Activated T-helper 17 cell treated with anti-CD3 and anti-CD28 coated beads, Interleukin-2, amount 50 U/mL, for 72 hours (primary cell): ENCODE measurements around the gene ZNF30. TPM values are rescaled to one million over a fixed set of nuclear protein-coding genes. Genes with fewer than 3 reads are reported as not detected.
A peak's percentile ranks its signal among the peaks of the same experiment; 100 is the strongest.
"Not testable (repeated sequence)": the region's sequence is repeated elsewhere in the genome, so short reads cannot be mapped to it uniquely, and the experiment has no call there.

Experiments
- ATAC-seq: fragments of 150-1000 bp; cut with Tn5 transposase; replicated peaks from 2 replicates; pipeline ENCODE4 v1.10.0; 2021; ENCODE audit warnings: mild to moderate bottlenecking, moderate library complexity
- H3K27ac Mint-ChIP-seq: one replicate; pipeline ENCODE4 v1.8.0; 2022; ENCODE audit warnings: mixed read lengths
- H3K27me3 Mint-ChIP-seq: one replicate; pipeline ENCODE4 v1.8.0; 2022; ENCODE audit warnings: mixed read lengths
- H3K36me3 Mint-ChIP-seq: one replicate; pipeline ENCODE4 v1.8.0; 2022; ENCODE audit warnings: low read depth, mild to moderate bottlenecking, mixed read lengths
- H3K4me1 Mint-ChIP-seq: one replicate; pipeline ENCODE4 v1.8.0; 2022; ENCODE audit warnings: mixed read lengths
- H3K4me3 Mint-ChIP-seq: one replicate; pipeline ENCODE4 v1.8.0; 2022; ENCODE audit warnings: mild to moderate bottlenecking, mixed read lengths
- H3K9me3 Mint-ChIP-seq: one replicate; pipeline ENCODE4 v1.8.0; 2022; ENCODE audit warnings: mixed read lengths
- total RNA-seq, 2 donors: library from RNA; stranded (reverse); gene quantifications; one replicate each; pipeline ENCODE4 v1.2.3, GENCODE V29; 2022

The ZNF30 gene
- total RNA-seq, 2 donors from 2014 or later: 2.7 to 3.3 TPM

- Mint-ChIP-seq H3K9me3 (peaks cover 15% of the 10 kb centered on the region), H3K36me3 (peaks cover 26% of the 10 kb centered on the region), H3K4me1 (peaks cover 21% of the 10 kb centered on the region)
- not testable (repeated sequence) for ATAC-seq, H3K27ac Mint-ChIP-seq, H3K27me3 Mint-ChIP-seq, H3K4me3 Mint-ChIP-seq
Observed at GRCh38 chr19:34965505-34965904, 38.8 kb downstream of the ZNF30 start.

GRCh38 chr19:34967551-34967950 is 40.8 kb downstream of the ZNF30 start:
- Mint-ChIP-seq H3K4me1 (peaks cover 7% of the 10 kb centered on the region), H3K4me3 (no peak overlapping the region), H3K27me3 (no peaks in the 10 kb centered on the region), H3K27ac (no peak overlapping the region), H3K36me3 (peaks cover 8% of the 10 kb centered on the region), H3K9me3 (peaks cover 5% of the 10 kb centered on the region)
- ATAC-seq: no peak

- Mint-ChIP-seq H3K4me1 (peaks cover 2% of the 10 kb centered on the region), H3K9me3 (no peaks in the 10 kb centered on the region), H3K27ac (no peak overlapping the region), H3K36me3 (no peaks in the 10 kb centered on the region), H3K27me3 (no peaks in the 10 kb centered on the region), H3K4me3 (no peak overlapping the region)
- ATAC-seq: no peak
Observed at GRCh38 chr19:34969721-34970120, 43.0 kb downstream of the ZNF30 start.

- not testable (repeated sequence) for H3K27me3 Mint-ChIP-seq, H3K36me3 Mint-ChIP-seq, H3K9me3 Mint-ChIP-seq, H3K27ac Mint-ChIP-seq, ATAC-seq, H3K4me3 Mint-ChIP-seq, H3K4me1 Mint-ChIP-seq
Observed at GRCh38 chr19:34970185-34970780, 43.6 kb downstream of the ZNF30 start.

GRCh38 chr19:34972163-34972705 is 45.5 kb downstream of the ZNF30 start:
- no peaks in the 10 kb centered on the region for H3K36me3 Mint-ChIP-seq
- no peaks in the 10 kb centered on the region for H3K27me3 Mint-ChIP-seq
- no peak overlapping the region for H3K4me3 Mint-ChIP-seq
- H3K9me3 Mint-ChIP-seq: peaks cover 5% of the 10 kb centered on the region
- no peak for ATAC-seq
- no peak overlapping the region for H3K27ac Mint-ChIP-seq
- H3K4me1 Mint-ChIP-seq: peaks cover 13% of the 10 kb centered on the region

- no peaks in the 10 kb centered on the region for H3K27me3 Mint-ChIP-seq
- peak overlapping the region; percentile 65 for H3K4me3 Mint-ChIP-seq
- ATAC-seq: no peak
- H3K36me3 Mint-ChIP-seq: no peaks in the 10 kb centered on the region
- peak overlapping the region; percentile 0 for H3K27ac Mint-ChIP-seq
- peaks cover 5% of the 10 kb centered on the region for H3K9me3 Mint-ChIP-seq
- H3K4me1 Mint-ChIP-seq: peaks cover 13% of the 10 kb centered on the region
Observed at GRCh38 chr19:34974646-34975045, 47.9 kb downstream of the ZNF30 start.

- Mint-ChIP-seq H3K36me3 (no peaks in the 10 kb centered on the region), H3K4me3 (peak overlapping the region; percentile 65), H3K27ac (peak overlapping the region; percentile 0), H3K4me1 (peaks cover 13% of the 10 kb centered on the region), H3K9me3 (peaks cover 5% of the 10 kb centered on the region), H3K27me3 (no peaks in the 10 kb centered on the region)
- ATAC-seq: no peak
Observed at GRCh38 chr19:34975056-34975455, 48.4 kb downstream of the ZNF30 start.

GRCh38 chr19:34976611-34977010 is 49.9 kb downstream of the ZNF30 start:
- no peak for ATAC-seq
- no peak overlapping the region for H3K4me3 Mint-ChIP-seq
- no peaks in the 10 kb centered on the region for H3K36me3 Mint-ChIP-seq
- peaks cover 5% of the 10 kb centered on the region for H3K9me3 Mint-ChIP-seq
- H3K27me3 Mint-ChIP-seq: no peaks in the 10 kb centered on the region
- H3K4me1 Mint-ChIP-seq: peaks cover 13% of the 10 kb centered on the region
- peak overlapping the region; percentile 0 for H3K27ac Mint-ChIP-seq

GRCh38 chr19:34979819-34980640 is 53.3 kb downstream of the ZNF30 start:
- ATAC-seq: no peak
- Mint-ChIP-seq H3K9me3 (peaks cover 5% of the 10 kb centered on the region), H3K4me3 (no peak overlapping the region), H3K4me1 (peaks cover 8% of the 10 kb centered on the region), H3K27me3 (no peaks in the 10 kb centered on the region), H3K36me3 (no peaks in the 10 kb centered on the region), H3K27ac (no peak overlapping the region)

GRCh38 chr19:34982275-34982674 is 55.6 kb downstream of the ZNF30 start:
- Mint-ChIP-seq H3K4me3 (no peak overlapping the region), H3K27me3 (no peaks in the 10 kb centered on the region), H3K36me3 (no peaks in the 10 kb centered on the region), H3K27ac (no peak overlapping the region), H3K4me1 (peaks cover 11% of the 10 kb centered on the region), H3K9me3 (no peaks in the 10 kb centered on the region)
- no peak for ATAC-seq

- Mint-ChIP-seq H3K4me1 (peaks cover 15% of the 10 kb centered on the region), H3K27ac (no peak overlapping the region), H3K9me3 (no peaks in the 10 kb centered on the region), H3K27me3 (no peaks in the 10 kb centered on the region), H3K4me3 (no peak overlapping the region), H3K36me3 (no peaks in the 10 kb centered on the region)
- no peak for ATAC-seq
Observed at GRCh38 chr19:34983786-34984185, 57.1 kb downstream of the ZNF30 start.

GRCh38 chr19:34984287-34984686 is 57.6 kb downstream of the ZNF30 start:
- Mint-ChIP-seq H3K4me3 (no peak overlapping the region), H3K27ac (no peak overlapping the region), H3K4me1 (peaks cover 15% of the 10 kb centered on the region), H3K9me3 (no peaks in the 10 kb centered on the region), H3K36me3 (no peaks in the 10 kb centered on the region), H3K27me3 (no peaks in the 10 kb centered on the region)
- no peak for ATAC-seq

GRCh38 chr19:34985249-34986022 is 58.7 kb downstream of the ZNF30 start:
- H3K4me3 Mint-ChIP-seq: peak overlapping the region; percentile 75
- ATAC-seq: peak; percentile 36
- H3K27me3 Mint-ChIP-seq: no peaks in the 10 kb centered on the region
- peak overlapping the region; percentile 83 for H3K27ac Mint-ChIP-seq
- H3K36me3 Mint-ChIP-seq: peaks cover 2% of the 10 kb centered on the region
- H3K4me1 Mint-ChIP-seq: peaks cover 20% of the 10 kb centered on the region
- H3K9me3 Mint-ChIP-seq: no peaks in the 10 kb centered on the region

GRCh38 chr19:34988119-34988518 is 61.4 kb downstream of the ZNF30 start:
- no peaks in the 10 kb centered on the region for H3K27me3 Mint-ChIP-seq
- H3K9me3 Mint-ChIP-seq: no peaks in the 10 kb centered on the region
- peak overlapping the region; percentile 70 for H3K4me3 Mint-ChIP-seq
- peaks cover 36% of the 10 kb centered on the region for H3K4me1 Mint-ChIP-seq
- H3K27ac Mint-ChIP-seq: no peak overlapping the region
- ATAC-seq: no peak
- H3K36me3 Mint-ChIP-seq: peaks cover 7% of the 10 kb centered on the region
